ENCODE measurements around the gene TUBA1B. TPM values are rescaled to one million over a fixed set of nuclear protein-coding genes. Genes with fewer than 3 reads are reported as not detected.
"Not testable (repeated sequence)": the region's sequence is repeated elsewhere in the genome, so short reads cannot be mapped to it uniquely, and the experiment has no call there.

Gene TUBA1B
- polyA plus RNA-seq (2013, experiment 1 of 2; ENCODE audit: insufficient read length), result 3,467 TPM
- 1,090 TPM for polyA plus RNA-seq (2013, experiment 2 of 2; ENCODE audit: insufficient read length)

DNA sequence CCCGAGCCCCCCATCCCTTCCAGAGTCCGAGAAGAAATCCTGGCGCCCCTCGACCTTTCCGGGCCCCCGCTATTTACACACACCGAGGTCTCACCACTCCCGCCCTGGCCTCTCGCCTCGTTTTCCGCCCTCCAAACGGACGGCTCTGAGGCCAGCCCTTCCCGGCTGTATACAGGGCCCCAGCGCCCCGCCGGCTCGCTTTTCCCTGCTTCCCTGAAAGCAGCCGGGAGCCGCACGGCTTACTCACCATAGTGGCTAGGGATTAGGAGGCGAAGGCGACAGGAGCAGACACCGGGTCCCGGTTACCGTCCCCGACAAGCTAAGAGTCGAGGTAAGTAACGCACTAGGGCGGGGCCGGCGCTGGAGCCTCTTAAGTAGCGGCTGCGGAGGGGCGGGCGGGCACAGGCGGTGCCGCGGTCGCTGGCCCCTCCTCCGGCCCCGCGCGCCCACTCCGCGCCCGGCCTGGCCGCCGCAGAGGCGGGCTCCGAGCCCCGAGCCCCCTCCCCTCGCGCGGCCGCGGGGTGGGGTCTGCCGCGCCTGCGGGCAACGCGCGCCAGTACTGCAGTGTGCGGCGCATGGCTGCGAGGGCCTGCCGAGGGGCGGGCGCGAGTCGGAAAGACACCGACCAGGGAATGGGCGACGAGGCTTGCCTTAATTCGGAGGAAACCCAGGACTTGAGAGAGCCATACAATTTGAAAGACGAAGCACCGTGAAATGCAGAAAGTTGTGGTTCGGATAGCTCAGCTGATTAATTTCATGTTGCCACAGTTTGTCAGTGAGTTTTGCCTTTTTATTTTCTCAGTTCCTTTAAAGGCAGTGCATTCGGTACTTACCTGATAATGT is at the start of gene TUBA1B:
Gene TUBA1B, minus strand, starts transcription at position 345 of the 843 bp plus-strand sequence. Its CDS starts 95 bp downstream, at position 250.
- peak; percentile 90 for DNase-seq

DNA sequence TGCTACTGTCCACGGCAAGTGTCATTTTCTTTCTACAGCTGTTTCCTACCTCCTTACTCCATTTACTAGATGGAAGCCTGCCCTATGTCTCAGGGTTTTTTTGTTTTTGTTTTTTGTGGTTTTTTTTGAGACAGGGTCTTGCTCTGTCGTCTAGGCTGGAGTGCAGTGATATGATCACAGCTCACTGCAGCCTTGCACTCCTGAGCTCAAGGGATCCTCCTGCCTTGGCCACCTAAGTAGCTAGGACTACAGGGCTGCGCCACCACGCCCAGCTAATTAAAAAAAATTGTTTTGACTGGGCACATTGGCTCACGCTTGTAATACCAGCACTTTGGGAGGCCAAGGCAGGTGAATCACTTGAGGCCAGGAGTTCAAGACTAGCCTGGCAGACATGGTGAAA is 43.0 kb upstream of the TUBA1B start:
- DNase-seq, result no peak

DNA sequence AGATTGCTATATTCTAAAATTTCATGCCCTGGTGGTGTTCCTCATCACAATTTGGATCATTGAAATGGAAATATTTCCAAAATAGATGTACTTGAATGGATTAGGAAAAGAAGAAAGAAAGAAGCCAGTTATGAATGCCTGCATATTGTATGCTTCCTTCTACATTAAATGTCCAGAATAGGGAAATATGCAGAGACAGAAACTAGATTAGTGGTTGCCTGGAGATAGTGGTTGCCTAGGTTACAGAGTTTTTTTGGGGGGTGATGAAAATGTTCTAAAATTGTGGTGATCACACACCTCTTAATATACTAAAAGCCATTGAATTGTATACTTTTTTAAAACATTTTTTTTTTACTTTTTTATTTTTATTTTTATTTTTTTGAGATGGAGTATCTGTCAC is 39.7 kb upstream of the TUBA1B start:
- no peak for DNase-seq

DNA sequence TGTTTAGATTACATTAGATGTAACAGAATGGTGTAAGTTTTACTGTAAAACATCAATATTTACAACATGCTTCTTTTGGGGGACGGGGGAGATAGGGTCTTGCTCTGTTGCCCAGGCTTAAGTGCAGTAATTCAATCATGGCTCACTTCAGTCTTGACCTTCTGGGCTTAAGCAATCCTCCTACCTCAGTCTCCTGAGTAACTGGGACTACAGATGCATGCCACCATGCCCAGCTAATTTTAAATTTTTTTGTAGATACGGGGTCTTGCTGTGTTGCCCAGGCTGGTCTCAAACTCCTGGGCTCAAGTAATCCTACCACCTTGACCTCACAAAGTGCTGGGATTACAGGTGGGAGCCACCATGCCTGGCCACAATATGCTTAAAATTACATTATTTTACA is 33.9 kb upstream of the TUBA1B start:
- no peak for DNase-seq

DNA sequence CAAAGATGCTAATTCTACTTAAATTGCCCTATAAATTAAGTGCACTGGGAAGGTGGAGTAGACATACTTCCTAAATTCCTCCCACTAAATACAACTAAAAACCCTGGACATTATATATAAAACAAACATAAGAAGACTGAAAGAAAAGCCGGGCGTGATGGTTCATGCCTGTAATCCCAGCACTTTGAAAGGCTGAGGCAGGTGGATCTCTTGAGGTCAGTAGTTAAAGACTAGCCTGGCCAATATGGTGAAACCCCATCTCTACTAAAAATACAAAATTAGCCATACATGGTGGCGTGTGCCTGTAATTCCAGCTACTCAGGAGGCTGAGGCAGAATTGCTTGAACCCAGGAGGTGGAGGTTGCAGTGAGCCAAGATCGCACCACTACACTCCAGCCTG is 30.7 kb upstream of the TUBA1B start:
- DNase-seq, result not testable (repeated sequence)

DNA sequence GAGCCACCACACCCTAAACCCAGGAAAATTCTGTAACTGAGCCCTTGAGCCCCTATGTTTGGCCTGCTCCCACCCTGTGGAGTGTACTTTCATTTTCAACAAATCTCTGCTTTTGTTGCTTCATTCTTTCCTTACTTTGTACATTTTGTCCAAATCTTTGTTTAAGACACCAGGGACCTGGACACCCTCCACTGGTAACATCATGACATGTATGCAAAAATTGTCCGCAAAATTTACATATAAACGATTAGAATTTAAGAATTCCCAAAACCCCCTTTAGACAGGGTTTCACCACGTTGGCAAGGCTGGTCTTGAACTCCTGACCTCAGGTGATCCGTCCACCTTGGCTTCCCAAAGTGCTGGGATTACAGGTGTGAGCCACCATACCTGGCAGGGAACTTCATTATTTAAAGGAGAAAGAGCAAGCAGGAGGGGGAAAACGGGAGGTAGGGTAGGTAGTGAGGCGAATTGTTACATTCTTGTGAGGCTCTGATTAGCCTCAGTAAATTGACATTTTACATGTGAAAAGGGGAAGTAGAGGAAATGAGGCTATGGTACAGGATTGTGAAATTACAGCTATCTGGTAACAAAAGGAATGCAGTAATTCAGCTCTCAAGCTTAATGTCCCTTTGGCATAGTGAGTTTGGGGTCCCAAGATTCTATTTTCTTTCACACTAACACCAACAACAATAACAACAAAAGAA is 30.0 kb upstream of the TUBA1B start:
- DNase-seq, result no peak

DNA sequence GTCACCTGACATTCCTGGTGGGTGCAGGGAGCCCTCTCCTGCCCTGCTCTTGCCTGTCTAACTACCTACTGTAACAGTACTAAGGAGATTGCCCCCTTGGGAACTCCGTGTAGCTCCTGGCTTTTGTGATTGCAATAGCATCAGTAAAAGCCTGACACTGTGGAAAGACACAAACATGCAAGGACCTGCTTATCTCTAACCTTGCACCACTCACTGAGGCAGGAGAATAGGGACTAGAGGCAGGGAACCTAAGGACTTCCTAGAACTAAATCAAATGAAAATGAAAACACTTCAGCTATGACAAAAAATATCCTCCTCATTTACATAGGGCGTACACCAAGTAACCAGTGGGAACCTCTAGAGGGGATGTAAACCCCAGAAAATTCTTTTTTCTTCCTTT is 29.2 kb upstream of the TUBA1B start:
- DNase-seq, result no peak

DNA sequence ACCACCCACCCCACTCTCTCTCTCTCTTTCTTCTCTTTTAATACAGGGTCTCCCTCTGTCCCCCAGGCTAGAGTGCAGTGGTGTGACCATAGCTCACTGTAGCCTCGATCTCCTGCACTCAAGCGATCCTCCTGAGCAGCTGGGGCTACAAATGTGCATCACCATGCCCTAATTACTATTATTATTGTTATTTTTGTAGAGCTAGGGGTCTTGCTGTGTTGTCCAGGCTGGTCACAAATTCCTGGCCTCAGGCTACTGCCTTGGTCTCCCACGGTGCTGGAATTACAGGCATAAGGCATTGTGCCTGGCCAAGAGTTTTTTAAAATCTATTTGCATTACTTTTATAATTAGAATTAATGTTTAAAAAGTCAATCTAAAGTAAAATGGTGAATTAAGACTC is 23.0 kb upstream of the TUBA1B start:
- no peak for DNase-seq

DNA sequence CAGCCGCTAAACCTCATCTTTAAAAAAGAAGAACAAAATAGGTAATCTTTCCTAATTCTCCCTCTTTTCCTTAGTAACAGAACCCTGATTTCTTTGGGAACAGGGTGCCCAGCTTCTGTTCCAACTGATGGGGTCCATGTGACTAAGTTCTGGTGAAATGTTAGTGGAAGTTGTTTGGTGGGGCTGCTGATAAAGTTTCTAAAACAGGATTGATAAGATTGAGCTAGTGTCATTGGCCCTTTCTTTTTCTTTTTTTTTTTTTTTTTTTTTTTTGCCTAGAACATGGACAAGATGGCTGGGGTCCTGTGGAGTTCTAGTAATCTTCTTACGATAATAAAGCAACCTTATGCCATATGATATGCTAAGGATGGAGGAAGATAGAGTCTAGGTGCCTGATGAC is 16.2 kb upstream of the TUBA1B start:
- DNase-seq, result no peak

DNA sequence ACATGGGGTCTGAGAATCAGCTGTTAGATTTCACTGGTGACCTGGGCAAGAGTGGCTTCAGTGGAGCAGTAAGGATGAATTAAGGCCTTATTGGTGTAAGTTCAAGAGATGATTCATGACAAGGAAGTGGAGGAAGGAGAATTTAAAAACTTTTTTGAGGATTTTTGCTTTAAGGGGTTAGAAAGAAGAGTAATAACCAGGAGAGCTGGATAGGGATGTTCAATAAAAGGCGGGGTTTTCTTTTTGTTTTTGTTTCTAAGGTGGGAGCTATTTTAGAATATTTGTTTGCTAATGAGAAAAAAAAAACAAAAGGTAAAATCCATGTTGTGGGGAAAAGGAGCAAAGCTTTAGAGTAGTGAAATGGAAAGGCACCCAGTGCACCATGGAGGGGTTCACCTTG is 15.2 kb upstream of the TUBA1B start:
- DNase-seq, result no peak

DNA sequence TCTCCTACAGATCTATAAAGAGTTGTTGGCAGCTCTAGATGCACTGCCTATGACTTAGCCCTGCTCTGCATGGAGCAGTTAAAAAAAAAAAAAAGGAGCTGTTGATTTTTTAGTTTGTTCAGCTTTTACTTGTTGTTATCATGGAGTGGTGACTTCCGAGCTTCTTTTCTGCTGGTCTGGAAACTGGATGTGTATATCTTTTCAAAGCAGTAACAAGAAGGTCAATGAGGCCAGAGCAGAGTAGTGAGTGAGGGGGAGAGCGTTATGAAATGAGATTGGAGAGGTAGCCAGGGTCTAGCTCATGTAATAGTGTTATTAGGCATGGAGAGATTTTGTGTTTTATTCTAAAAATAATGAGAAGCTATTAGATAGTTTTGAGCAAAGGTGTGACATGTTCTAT is 13.2 kb upstream of the TUBA1B start:
- no peak for DNase-seq

DNA sequence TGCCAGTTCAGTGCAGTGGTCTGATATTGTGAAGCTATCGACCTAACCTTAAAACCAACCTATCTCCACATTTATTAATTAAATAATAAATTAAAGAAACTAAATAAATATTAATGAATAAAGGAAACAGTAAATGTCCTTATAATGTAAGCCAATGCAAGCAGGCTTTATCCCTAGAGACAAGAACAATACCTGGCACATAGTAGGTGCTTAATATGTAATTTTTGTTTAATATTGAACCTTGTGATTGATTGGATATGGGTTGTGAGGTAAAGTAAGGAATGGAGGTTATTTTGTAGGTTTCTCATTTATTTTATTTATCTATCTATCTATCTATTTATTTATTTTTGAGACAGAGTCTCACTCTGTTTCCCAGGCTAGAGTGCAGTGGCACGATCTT is 7.8 kb upstream of the TUBA1B start:
- DNase-seq, result no peak

DNA sequence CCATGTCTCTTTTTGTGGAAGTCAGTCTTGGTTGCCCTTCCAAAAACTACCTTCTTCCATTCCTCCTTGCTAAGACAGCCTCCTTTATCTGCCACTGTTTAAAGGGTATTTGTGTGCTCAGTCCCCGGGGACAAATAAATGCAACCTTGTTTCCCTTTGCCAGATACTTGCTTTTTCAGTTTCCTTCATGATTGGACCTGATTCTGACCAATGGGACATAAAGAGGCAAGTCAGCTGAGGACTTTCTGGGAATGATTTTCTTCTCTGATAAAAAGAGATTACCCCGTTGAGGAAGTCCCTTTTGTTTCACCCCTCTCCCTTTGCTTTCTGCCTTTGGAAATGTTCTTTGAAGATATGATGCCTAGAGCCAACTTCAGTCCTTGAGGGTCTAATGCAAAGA is 7.4 kb upstream of the TUBA1B start:
- no peak for DNase-seq

DNA sequence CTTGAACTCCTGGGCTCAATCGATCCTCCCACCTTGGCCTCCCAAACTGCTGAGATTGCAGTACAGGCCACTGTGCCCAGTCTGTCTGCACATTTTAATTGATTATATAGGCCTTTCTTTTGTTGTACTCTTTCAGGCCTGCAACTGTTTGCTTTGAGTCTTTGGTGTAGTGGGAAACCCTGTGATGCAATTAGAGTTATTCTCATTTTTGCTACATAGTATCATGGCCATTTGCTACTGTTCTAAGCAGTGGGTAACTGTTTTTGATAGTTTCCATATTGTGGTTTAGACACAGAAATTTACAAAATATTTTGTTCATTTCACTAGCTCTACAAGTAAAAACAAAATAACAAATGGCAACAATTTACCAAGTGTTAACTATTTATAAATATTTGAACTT is 6.3 kb upstream of the TUBA1B start:
- DNase-seq, result no peak

DNA sequence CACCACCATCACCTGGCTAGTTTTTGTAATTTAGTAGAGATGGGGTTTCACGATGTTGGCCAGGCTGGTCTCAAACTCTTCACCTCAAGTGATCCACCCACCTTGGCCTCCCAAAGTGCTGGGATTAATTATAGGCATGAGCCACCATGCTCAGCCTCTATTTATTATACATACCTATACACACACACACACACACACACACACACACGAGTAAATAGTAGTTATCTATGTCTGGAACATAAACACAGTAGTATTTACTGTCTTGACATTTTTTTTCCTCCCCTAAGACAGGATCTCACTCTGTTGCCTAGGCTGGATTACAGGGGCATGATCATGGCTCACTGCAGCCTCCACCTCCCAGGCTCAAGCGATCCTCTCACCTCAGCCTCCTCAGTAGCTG is 5.8 kb upstream of the TUBA1B start:
- DNase-seq, result not testable (repeated sequence)

DNA sequence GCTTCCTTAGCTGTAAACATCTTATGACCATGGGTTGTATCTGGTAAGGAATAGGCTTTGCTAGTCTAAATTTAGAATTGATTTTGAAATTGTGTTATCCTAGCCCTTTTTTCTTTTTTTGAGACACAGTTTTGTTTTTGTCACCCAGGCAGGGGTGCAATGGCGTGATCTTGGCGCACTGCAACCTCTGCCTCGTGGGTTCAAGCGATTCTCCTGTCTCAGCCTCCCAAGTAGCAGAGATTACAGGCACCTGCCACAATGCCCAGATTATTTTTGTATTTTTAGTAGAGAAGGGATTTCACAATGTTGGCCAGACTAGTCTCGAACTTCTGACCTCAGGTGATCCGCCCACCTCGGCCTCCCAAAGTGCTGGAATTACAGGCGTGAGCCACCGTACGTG is 2.4 kb upstream of the TUBA1B start:
- no peak for DNase-seq

DNA sequence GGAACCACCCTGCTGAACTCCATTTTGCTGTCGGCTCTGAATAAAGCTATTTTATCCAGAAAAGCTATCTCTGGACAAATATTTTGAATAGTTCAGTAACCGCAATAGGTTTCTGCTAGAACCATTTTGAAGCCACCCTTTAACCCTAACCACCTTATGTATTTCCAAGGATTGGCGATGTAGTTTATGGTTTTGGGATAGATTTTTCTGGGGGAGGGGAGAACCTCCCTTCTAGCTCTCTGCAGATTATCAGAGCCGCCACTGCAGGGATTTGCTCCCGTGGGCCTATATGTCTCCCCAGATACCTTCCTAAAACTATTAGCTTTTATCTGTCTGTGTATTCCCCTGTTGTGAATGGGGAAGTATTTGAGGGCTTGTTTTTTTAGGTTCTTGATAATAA is 1.8 kb upstream of the TUBA1B start:
- no peak for DNase-seq

DNA sequence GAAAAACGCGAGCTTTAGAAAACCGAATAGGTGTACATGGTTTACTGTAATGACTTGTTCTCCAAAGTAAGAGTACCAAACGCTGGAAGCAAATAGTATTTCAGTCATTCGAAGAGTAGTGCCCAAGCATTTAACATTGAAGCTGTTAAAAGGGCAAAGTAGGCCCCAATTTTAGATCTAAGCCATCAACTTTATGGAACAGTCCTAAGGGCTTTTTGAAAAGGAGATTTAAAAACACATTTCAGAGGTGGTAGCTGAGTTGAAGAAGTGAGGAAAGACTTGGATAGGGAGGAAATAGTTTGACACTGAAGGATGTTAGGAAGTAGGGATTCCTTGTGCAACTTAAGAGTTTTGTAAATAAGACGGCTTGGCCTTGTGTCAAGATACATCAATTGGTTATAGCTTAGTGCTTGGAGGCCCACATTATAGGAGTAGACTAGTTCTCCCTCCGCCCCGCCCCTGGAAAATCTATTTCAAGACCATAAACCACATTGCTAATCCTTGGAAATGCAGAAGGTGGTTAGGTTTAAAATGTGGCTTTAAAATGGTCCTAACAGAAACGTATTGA is 783 bp upstream of the TUBA1B start:
- DNase-seq, result peak; percentile 43

DNA sequence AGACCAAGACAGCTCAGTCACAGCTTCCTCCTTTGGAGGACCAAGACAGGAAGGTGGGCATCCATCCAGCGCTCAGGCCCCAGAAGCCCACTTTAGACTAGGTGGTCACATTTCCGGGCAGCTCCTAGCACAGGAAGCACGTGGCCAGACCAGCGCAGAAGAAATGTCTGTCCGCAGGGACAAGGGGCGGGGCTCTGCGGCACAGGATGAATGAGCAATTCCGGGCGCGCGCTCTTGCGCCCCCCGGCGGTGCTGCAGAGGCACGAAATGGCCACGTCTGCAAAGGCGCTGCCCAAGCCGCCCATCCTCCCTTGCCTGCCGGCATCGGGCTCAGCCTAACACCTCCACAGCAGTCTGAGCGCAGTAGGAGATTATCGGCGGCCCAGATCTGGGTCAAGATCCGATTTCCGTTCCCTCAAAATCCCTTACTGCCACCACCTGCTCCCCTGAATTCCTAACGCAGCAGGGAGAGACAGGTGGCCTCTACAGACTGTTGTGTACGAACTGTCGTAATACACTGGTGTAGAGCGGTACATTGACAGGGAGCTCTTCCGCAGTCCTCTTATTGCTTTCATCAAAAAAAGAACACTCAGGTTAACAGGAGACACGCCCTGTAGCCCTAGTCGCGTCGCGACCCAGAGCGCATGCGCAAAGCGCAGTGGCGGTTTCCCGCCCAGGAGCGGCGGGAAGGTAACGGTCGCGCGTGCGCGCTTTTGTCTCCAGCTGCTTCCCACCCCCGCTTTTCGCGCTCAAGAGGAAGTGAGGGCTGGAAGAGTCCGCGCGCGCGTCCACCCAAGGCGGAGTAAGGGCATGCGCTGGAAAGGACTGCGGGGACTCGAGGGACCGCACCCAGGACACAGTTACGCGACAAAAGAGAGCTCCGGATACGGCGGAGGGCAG is 794 bp downstream of the TUBA1B start:
- peak; percentile 92 for DNase-seq

DNA sequence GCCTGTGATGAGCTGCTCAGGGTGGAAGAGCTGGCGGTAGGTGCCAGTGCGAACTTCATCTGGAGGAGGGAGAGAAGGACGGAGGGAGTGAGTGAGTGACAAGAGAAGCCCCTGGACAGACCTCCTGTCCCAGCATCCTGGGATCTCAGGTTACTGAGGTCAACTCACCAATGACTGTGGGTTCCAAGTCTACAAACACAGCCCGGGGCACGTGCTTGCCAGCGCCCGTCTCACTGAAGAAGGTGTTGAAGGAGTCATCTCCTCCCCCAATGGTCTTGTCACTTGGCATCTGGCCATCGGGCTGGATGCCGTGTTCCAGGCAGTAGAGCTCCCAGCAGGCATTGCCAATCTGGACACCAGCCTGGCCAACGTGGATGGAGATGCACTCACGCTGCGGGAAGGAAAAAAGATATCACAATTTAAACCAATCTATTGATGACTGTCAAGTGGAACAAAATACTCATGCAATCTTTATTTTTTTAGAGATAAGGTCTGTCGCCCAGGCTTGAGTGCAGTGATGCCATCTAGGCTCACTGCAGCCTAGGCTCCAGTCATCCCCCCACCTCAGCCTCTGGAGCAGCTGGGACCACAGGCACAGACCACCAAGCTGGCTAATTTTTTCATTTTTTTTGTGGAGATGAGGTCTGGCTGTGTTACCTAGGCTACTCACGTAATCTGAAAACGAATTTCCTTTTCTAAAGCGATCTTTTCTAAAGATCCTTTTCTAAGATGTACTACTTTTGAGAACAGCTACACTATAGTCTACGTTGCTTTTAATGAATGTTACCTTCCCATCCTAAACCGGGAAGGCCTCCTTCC is 1.7 kb downstream of the TUBA1B start:
- no peak for DNase-seq

DNA sequence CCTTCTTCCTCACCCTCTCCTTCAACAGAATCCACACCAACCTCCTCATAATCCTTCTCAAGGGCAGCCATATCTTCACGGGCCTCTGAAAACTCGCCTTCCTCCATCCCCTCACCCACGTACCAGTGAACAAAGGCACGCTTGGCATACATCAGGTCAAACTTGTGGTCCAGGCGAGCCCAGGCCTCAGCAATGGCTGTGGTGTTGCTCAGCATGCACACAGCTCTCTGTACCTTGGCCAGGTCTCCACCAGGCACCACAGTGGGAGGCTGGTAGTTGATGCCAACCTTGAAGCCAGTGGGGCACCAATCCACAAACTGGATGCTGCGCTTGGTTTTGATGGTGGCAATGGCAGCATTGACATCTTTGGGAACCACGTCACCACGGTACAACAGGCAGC is 3.2 kb downstream of the TUBA1B start:
- DNase-seq, result not testable (repeated sequence)

Data from fibroblast of skin of back (primary cell).